ENCODE data around the gene HYI. TPM values are rescaled to one million over a fixed set of nuclear protein-coding genes. Genes with fewer than 3 reads are reported as not detected.

Gene HYI
- total RNA-seq, 1 experiment from 2014 or later: 42.5 TPM

DNA sequence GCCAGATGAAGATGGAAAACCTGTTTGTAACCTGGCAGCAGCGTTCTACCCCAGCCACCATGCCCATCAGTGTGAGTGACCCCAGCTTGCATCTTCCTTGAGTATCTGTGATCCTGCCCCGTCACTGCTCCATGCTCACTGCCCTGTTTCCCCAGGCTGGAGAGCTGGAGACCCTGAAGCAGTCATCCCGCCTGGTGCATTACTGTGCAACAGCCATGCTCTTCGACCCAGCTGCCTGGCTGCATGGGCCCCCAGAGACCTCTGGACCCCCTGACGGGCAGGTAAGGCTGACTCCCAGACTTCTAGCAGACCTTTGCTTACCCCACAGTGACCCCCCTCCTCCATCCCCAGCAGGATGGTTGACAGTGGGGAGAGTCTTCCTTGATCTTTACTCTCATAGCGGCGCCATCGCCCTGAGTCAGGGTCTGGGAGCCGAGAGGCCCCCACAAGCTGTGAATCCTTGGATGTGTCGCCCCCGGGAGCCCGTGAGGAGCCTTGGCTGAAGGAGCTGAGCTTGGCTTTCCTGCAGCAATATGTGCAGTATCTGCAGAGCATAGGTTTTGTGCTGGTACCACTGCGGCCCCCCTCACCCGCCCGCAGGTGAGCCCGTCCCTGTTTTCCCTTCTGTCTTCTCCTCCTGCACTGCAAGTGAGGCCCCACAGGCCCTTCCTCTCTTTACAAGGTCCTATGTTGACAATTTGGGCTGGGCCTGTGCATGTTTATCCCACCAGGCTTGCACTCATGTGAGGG lies 10.4 kb downstream of the HYI start:
- peak; percentile 37 for DNase-seq
- Histone ChIP-seq H3K4me3 (ENCODE audit: insufficient read depth, low read depth, low read length) (no peak overlapping the region), H3K27me3 (ENCODE audit: control insufficient read depth, insufficient read depth, low read length) (no peaks in the 10 kb centered on the region), H3K36me3 (replicated peaks; ENCODE audit: control insufficient read depth, insufficient read depth, low read length) (peaks cover 24% of the 10 kb centered on the region)

DNA sequence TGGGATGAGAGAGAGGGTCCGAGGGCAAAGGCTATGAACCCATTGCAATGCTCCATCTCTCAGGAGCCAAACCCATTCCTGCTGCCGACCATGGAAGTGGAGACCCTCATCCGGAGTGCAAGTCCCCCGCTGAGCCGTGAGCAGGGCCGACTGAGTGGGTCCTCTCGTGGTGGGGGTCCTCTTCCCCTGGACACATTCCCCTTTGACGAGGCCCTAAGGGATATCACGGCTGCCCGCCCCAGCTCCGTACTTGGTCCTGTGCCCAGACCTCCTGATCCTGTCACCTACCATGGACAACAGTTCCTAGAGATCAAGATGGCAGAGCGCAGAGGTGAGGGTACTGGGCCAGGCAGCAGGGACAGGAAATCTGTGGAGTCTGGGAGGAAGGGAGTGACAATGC lies 11.0 kb downstream of the HYI start:
- no peaks in the 10 kb centered on the region for H3K27me3 ChIP-seq (ENCODE audit: control insufficient read depth, insufficient read depth, low read length)
- peaks cover 24% of the 10 kb centered on the region for H3K36me3 ChIP-seq (replicated peaks; ENCODE audit: control insufficient read depth, insufficient read depth, low read length)
- peak; percentile 35 for DNase-seq
- H3K4me3 ChIP-seq (ENCODE audit: insufficient read depth, low read depth, low read length): no peak overlapping the region

DNA sequence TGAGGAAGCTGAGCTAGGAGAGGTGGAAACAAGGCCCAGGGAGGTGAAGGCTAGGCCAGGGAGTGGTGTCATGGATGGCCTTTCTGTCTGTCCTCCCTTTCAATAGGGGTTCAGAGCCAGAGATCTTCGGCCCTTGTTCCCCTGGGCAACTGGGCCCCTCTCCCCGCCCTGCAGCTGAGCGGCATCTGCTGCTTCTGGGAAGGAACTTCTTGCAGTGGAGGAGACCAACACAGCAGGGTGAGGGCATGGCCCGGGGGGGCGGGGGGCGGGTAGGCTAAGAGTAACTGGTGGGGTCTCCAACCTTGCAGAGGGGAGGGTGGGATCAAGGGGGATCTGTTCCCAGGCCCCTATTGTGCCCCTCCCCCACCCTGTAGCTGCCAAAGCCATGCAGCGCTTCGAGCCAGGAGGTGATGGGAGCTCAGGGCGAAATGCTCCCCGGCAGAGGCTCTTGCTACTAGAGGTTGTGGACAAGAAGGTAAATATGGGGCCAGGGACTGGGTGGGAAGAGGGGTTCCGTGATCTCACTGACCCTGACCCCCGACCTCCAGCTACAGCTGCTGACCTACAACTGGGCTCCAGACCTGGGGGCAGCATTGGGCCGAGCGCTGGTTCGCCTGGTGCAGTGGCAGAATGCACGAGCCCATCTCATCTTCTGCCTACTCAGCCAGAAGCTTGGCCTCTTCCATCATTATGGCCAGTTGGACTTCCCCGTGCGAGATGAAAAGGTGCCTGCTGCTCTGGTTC lies 11.7 kb downstream of the HYI start:
- peaks cover 20% of the 10 kb centered on the region for H3K36me3 ChIP-seq (replicated peaks; ENCODE audit: control insufficient read depth, insufficient read depth, low read length)
- no peak overlapping the region for H3K4me3 ChIP-seq (ENCODE audit: insufficient read depth, low read depth, low read length)
- no peaks in the 10 kb centered on the region for H3K27me3 ChIP-seq (ENCODE audit: control insufficient read depth, insufficient read depth, low read length)
- peak; percentile 51 for DNase-seq

DNA sequence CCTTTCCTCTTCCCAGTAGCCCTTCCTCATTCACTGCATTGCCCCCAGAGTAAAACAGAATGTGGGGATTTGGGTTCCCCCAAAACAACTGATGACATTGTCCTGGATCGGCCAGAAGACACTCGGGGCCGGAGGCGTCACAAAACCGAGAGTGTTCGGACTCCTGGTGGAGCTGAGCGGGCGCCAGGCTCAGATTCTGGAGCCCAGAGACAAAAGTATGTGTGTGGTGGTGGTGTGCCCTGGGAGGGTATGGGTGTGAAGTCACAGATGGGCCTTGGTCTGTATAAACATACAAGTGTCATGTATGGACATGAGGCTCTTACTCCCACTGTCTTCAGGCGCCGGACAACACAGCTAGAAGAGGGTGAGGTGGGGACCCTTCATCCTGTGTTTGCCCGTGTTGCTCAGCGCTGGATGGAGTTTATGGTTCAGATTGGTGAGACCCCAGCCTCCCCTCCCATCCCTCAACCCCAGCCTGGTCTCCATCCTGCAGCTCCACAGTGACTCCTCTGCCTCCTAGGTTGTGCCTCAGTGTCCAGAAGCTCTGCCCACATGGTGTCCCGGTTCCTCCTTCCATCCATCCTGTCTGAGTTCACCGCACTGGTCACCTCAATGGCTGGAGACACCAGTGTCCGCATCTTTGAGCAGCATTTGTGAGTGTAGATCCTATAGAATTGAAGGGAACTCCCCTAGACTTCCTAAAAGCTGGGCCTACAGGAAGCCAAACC lies 12.4 kb downstream of the HYI start:
- peak; percentile 31 for DNase-seq
- no peaks in the 10 kb centered on the region for H3K27me3 ChIP-seq (ENCODE audit: control insufficient read depth, insufficient read depth, low read length)
- peaks cover 16% of the 10 kb centered on the region for H3K36me3 ChIP-seq (replicated peaks; ENCODE audit: control insufficient read depth, insufficient read depth, low read length)
- no peak overlapping the region for H3K4me3 ChIP-seq (ENCODE audit: insufficient read depth, low read depth, low read length)

DNA sequence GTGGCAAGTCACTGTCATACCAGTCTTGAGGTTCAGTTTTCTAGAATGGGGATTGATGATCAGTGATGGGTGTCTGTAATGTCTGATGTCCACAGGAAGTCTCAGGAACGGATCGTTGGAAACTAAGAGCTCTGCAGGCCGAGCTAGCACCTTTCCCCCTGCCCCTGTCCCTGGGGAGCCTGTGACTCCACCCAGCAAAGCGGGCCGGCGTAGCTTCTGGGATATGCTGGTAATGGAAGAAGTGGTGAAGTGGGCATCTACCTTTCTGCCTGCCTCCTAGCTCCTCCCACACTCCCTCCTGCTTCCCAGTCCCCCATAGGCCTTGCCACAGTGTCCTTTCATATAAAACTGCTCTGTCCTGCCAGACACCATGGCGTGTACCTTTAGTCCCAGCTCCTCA lies 13.4 kb downstream of the HYI start:
- H3K36me3 ChIP-seq (replicated peaks; ENCODE audit: control insufficient read depth, insufficient read depth, low read length): peaks cover 12% of the 10 kb centered on the region
- H3K27me3 ChIP-seq (ENCODE audit: control insufficient read depth, insufficient read depth, low read length): no peaks in the 10 kb centered on the region
- peak; percentile 22 for DNase-seq
- H3K4me3 ChIP-seq (ENCODE audit: insufficient read depth, low read depth, low read length): no peak overlapping the region

DNA sequence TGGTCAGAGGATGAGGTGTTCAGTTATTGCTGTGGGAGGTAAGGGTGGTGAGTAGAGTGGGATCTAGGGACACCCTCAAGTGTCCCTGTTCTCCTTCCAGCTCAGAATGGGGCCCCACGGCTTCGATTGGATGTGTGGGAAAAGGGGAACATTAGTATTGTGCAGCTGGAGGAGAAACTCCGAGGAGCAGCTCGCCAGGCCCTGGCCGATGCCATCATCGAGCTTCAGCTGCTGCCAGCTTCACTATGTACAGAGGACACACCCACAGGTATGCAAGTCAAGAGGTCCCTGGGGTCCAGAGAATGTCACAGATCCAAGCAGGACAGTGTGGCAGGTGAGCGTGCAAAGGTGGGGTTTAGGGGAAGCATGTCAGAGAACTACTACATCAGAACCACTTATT lies 13.9 kb downstream of the HYI start:
- H3K36me3 ChIP-seq (replicated peaks; ENCODE audit: control insufficient read depth, insufficient read depth, low read length): peaks cover 14% of the 10 kb centered on the region
- DNase-seq: peak; percentile 16
- H3K27me3 ChIP-seq (ENCODE audit: control insufficient read depth, insufficient read depth, low read length): no peaks in the 10 kb centered on the region
- no peak overlapping the region for H3K4me3 ChIP-seq (ENCODE audit: insufficient read depth, low read depth, low read length)

DNA sequence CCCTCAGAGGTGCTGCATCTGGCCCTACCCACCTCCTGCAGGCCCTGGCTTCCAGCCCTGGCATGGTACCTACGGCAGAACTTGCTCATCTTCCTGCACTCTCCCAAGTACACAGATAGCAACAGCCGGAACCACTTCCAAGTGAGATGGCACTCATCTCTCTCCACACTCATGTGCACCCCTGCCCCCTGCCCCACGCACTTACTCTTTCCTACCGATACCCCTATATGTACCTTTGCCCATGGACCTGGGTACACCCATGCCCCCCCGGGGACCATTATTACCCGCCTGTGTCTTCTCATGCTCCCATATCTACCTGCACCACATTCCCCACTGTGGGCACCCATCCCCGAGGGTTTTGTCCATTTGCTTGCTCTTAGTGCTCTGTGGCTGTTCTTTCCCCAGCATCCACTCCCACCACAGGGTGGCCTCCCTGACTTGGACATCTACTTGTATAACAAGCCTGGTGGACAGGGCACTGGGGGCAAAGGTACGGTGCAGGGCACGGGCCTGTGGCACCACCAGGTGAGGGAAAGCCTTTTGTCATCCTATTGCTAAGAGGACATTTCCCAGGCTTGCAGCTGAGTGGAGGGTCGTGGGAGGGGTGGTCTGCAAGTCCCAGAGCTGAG lies 14.7 kb downstream of the HYI start:
- DNase-seq: peak; percentile 20
- no peaks in the 10 kb centered on the region for H3K27me3 ChIP-seq (ENCODE audit: control insufficient read depth, insufficient read depth, low read length)
- H3K36me3 ChIP-seq (replicated peaks; ENCODE audit: control insufficient read depth, insufficient read depth, low read length): peaks cover 14% of the 10 kb centered on the region
- no peak overlapping the region for H3K4me3 ChIP-seq (ENCODE audit: insufficient read depth, low read depth, low read length)

DNA sequence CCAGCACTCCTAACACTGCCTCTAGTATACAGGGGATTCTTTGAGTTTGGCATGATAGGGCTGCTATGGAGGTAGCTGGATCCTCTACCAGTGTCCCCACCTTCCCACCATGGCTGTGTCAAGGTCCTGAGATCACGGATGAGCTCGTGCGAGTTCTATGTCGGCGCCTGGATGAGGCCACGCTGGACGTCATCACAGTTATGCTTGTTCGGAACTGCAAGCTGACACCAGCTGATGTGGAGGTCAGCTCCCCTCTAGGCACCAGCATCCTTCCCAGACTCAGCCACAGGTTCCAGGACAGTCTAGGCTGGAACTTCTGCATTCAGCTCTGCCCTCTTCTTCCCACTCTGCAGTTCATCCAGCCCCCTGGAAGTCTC lies 15.2 kb downstream of the HYI start:
- H3K27me3 ChIP-seq (ENCODE audit: control insufficient read depth, insufficient read depth, low read length): no peaks in the 10 kb centered on the region
- H3K4me3 ChIP-seq (ENCODE audit: insufficient read depth, low read depth, low read length): no peak overlapping the region
- no peak for DNase-seq
- peaks cover 16% of the 10 kb centered on the region for H3K36me3 ChIP-seq (replicated peaks; ENCODE audit: control insufficient read depth, insufficient read depth, low read length)

DNA sequence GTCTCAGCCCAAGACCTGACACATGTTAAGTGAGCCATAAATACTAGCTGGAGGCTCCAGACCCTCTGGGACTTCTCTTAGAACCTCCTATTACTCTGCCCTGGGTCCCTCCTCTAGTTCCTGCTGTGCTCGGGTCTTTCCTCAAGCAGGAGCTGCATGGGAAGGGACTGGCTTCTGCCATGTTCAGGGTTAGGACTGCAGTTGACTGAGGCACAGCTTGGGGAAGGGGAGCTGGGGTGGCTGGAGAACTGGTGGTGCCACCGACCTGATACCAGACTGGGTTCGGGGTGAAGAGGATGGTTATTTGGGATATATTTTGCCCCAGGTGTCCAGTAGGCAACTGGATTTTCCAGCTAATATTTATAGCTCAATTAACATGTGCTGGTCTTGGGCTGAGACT lies 15.7 kb downstream of the HYI start:
- Histone ChIP-seq H3K4me3 (ENCODE audit: insufficient read depth, low read depth, low read length) (no peak overlapping the region), H3K27me3 (ENCODE audit: control insufficient read depth, insufficient read depth, low read length) (no peaks in the 10 kb centered on the region), H3K36me3 (replicated peaks; ENCODE audit: control insufficient read depth, insufficient read depth, low read length) (peaks cover 16% of the 10 kb centered on the region)
- DNase-seq: no peak

DNA sequence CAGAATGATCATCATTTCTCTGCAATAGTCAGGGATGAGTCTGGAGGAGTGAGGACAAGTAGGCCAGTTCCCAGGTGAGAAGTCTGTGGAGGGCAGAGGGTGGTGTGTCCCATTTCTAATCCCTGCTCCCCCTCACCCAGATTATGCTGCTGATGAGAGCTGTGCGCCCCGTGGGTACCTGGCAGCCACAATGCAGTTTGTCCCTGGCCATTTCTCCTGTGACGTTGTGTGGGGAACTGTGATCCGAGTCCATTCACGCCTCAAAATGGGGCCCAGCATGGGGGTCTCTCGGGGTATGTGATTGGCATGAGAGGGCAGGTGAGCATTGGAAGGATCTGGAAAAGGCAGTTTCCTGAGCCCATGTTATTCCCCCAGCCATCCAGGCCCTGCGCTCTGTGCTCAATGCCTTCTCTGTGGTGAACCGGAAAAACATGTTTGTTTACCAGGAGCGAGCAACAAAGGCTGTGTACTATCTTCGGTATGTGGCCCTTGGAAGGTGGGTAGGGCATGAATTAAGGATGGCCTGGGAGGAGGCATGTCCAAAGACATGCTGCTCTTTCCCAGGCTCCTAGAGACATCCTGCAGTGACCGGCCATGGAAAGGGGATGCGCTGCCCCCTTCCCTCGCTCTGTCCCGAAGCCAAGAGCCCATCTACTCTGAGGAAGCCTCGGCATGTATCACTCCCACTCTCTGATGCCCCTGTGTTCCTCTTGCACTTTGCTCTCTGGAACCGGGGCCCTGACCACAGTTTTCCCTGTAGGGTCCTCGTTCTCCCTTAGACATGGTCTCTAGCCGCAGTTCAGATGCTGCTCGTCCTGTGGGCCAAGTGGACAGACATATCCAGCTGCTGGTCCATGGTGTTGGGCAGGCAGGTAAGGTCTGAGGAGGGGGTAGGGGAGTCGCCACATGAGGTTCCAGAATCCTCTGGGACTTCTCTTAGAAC lies 16.4 kb downstream of the HYI start:
- peak; percentile 16 for DNase-seq

DNA sequence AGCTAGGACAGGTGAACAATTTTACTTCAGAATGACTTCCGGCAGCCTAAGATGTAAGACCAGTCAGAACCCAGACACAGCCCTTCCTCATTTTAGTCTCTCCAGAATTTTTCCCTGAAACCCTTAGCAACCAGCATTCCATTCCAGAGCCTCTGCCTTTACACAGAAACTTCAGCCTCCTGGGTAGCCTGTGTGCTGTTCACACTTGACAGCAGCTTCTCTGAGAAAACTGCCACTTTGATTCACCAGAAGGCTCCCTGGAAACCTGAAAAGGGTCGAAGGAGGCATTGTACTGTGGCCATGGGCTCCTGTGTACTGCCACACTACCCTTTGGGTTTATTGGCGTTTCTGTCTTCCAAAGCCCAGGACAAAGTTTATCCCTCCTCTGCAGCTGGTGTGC lies 17.4 kb downstream of the HYI start:
- H3K27me3 ChIP-seq (ENCODE audit: control insufficient read depth, insufficient read depth, low read length): no peaks in the 10 kb centered on the region
- peaks cover 19% of the 10 kb centered on the region for H3K36me3 ChIP-seq (replicated peaks; ENCODE audit: control insufficient read depth, insufficient read depth, low read length)
- no peak overlapping the region for H3K4me3 ChIP-seq (ENCODE audit: insufficient read depth, low read depth, low read length)
- DNase-seq: no peak

More for the DNA sequence above, 16.4 kb downstream of the HYI start:
- Histone ChIP-seq H3K4me3 (ENCODE audit: insufficient read depth, low read depth, low read length) (no peak overlapping the region), H3K27me3 (ENCODE audit: control insufficient read depth, insufficient read depth, low read length) (no peaks in the 10 kb centered on the region), H3K36me3 (replicated peaks; ENCODE audit: control insufficient read depth, insufficient read depth, low read length) (peaks cover 15% of the 10 kb centered on the region)

DNA sequence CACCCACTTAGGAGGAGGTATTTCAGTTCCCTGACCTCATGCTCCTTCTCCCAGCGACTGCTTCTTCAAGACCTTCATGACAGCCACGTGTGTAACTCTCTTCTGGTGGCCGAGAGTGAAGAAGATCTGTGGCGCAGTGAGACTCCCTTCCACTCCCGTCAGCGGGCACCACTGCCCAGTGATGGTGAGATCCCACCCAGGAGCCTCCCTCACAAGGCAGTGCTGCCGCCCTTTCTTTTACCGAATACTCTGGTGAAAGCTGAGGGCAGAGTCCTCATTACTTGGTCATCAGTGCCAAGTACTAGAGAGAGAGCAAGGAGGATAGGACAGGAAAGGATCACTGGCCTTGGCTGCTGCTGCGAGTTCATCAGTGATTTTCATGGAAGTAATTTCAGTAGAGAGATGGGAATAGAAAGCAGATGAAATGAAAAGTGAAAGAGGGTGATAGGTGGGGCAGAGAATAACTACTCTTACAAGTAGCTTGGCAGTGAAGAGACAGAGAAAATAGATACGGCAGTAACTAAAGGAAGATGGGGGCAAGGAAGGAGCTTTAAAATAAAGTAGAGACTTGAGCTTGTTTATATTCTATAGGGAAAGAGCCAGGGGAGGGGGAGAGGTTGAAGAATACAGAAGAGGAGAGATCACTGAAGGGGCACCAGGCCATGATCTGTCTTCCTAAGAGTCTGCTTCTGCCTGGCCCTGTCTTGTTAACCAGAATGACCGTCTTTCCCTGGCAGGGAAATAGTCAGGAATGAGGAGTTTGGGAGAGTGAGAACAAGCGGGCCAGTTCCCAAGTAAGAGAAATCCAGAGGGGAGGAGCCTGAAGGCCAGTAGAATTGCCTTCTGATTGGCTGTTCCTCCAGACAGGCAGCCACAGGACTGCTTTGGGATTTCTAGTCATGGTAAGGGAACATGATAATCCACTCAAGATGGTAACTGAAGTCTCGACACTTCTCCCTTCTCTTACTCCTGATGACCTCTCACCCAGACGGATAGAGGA lies 18.3 kb downstream of the HYI start:
- Histone ChIP-seq H3K27me3 (ENCODE audit: control insufficient read depth, insufficient read depth, low read length) (no peaks in the 10 kb centered on the region), H3K4me3 (ENCODE audit: insufficient read depth, low read depth, low read length) (no peak overlapping the region), H3K36me3 (replicated peaks; ENCODE audit: control insufficient read depth, insufficient read depth, low read length) (peaks cover 24% of the 10 kb centered on the region)
- peak; percentile 76 for DNase-seq

DNA sequence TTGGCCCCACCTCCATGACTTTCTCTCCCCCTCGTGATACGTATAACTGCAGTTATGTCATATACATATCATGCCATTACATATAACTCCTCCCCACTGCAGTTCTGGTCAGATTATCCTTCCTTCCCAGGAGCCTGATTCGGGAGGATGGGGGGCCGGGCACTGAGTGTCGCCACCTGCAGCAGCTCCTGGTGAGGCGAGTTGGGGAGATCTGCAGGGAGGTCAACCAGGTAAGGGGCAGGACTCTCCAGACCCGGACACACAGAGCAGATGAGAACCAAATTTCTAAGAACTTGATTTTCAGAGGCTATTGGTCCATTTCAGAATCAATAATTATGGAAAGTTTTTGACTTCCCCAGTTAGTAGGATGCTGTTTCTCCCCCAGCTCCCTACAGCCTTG lies 19.5 kb downstream of the HYI start:
- Histone ChIP-seq H3K4me3 (ENCODE audit: insufficient read depth, low read depth, low read length) (no peak overlapping the region), H3K36me3 (replicated peaks; ENCODE audit: control insufficient read depth, insufficient read depth, low read length) (peaks cover 22% of the 10 kb centered on the region), H3K27me3 (ENCODE audit: control insufficient read depth, insufficient read depth, low read length) (no peaks in the 10 kb centered on the region)
- DNase-seq: peak; percentile 12
